Smooth muscle cell (in vitro differentiated cells): ENCODE measurements around the gene DGKG. TPM values are rescaled to one million over a fixed set of nuclear protein-coding genes. Genes with fewer than 3 reads are reported as not detected.
A peak's percentile ranks its signal among the peaks of the same experiment; 100 is the strongest.

Source experiments
- DNase-seq: peaks from one replicate; lab custom pipeline; 2025; ENCODE audit not compliant: unreplicated experiment; lab: John Stamatoyannopoulos, UW
- H2AFZ ChIP-seq: fragments of 200-600 bp; sonication (generic); 2 replicates; pipeline ENCODE4 v1.6.0; 2016; ENCODE audit warnings: antibody characterized with exemption, low read depth, mild to moderate bottlenecking
- H3F3A ChIP-seq: fragments of 200-600 bp; sonication (generic); 2 replicates; pipeline ENCODE4 v1.6.0; 2017; ENCODE audit warnings: antibody characterized with exemption, low read depth
- H3K27ac ChIP-seq: fragments of 200-600 bp; sonication (generic); 2 replicates; pipeline ENCODE4 v1.5.1; 2016; ENCODE audit warnings: low read depth, mild to moderate bottlenecking
- H3K27me3 ChIP-seq: fragments of 200-600 bp; sonication (generic); 2 replicates; pipeline ENCODE4 v1.6.1; 2016; ENCODE audit warnings: low read depth, mild to moderate bottlenecking
- H3K36me3 ChIP-seq: fragments of 200-600 bp; sonication (generic); 2 replicates; pipeline ENCODE4 v1.5.1; 2016; ENCODE audit warnings: low read depth
- H3K4me1 ChIP-seq: fragments of 200-600 bp; sonication (generic); 2 replicates; pipeline ENCODE4 v1.5.1; 2016; ENCODE audit warnings: low read depth
- H3K4me2 ChIP-seq: fragments of 200-600 bp; sonication (generic); 2 replicates; pipeline ENCODE4 v1.6.0; 2016; ENCODE audit warnings: mild to moderate bottlenecking
- H3K4me3 ChIP-seq: fragments of 200-600 bp; sonication (generic); 2 replicates; pipeline ENCODE4 v1.5.1; 2016; ENCODE audit warnings: mild to moderate bottlenecking
- H3K79me2 ChIP-seq: fragments of 200-600 bp; sonication (generic); 2 replicates; pipeline ENCODE4 v1.6.0; 2016; ENCODE audit warnings: low read depth, mild to moderate bottlenecking
- H3K9ac ChIP-seq: fragments of 200-600 bp; sonication (generic); 2 replicates; pipeline ENCODE4 v1.6.0; 2016; ENCODE audit warnings: low read depth
- H3K9me3 ChIP-seq: fragments of 200-600 bp; sonication (generic); replicated peaks from 2 replicates; pipeline ENCODE4 v1.5.1; 2016; ENCODE audit warnings: low read depth
- H4K20me1 ChIP-seq: fragments of 200-600 bp; sonication (generic); 2 replicates; pipeline ENCODE4 v1.6.0; 2016; ENCODE audit warnings: low read depth
- CTCF ChIP-seq: fragments of 200-600 bp; sonication (generic); IDR thresholded peaks from 2 replicates; pipeline ENCODE4 v1.5.1; 2017; ENCODE audit warnings: borderline replicate concordance, mild to moderate bottlenecking, antibody characterized with exemption; ENCODE audit not compliant: insufficient read depth, poor library complexity, severe bottlenecking
- WGBS: methylation state at CpG from one replicate; pipeline ENCODE4 v1.1.7; 2016; ENCODE audit warnings: low lambda C conversion rate; 5-methylcytosine and 5-hydroxymethylcytosine counted together
- polyA plus RNA-seq: library from polyadenylated mRNA; unstranded; fragments of >200 nt; fragmentation: Nextera tagmentation; extraction: Ambion mirVana; gene quantifications from 2 replicates; pipeline ENCODE4 v1.2.1, GENCODE V29; 2016
- total RNA-seq: library from RNA; depleted of rRNA; stranded (reverse); fragments of >200 nt; gene quantifications from 2 replicates; pipeline ENCODE4 v1.2.3, GENCODE V29; 2014

Gene DGKG
- total and polyA plus RNA-seq, 2 experiments from 2014 or later, result 0.64 TPM; not detected in 1

GRCh38 chr3:186217820-186218164, 144.2 kb downstream of the DGKG start:
- peak overlapping the region; percentile 9 for H3K4me2 ChIP-seq
- no peak for DNase-seq
- H3K79me2 ChIP-seq, result no peaks in the 10 kb centered on the region
- H4K20me1 ChIP-seq, result no peaks in the 10 kb centered on the region
- H3F3A ChIP-seq, result no peaks in the 10 kb centered on the region
- no peaks in the 10 kb centered on the region for H3K9me3 ChIP-seq
- H3K4me3 ChIP-seq, result no peak overlapping the region
- peaks cover 5% of the 10 kb centered on the region for H3K4me1 ChIP-seq
- no peaks in the 10 kb centered on the region for H3K27me3 ChIP-seq
- H2AFZ ChIP-seq, result no peak overlapping the region
- H3K36me3 ChIP-seq, result no peaks in the 10 kb centered on the region
- H3K9ac ChIP-seq, result no peak overlapping the region
- peak overlapping the region; percentile 42 for H3K27ac ChIP-seq
- 27% methylated on average over 1 of the region's 1 CpG for WGBS
- TF ChIP-seq CTCF, result no peak

GRCh38 chr3:186216900-186217819, 144.9 kb downstream of the DGKG start:
- DNase-seq, result no peak
- H4K20me1 ChIP-seq, result no peaks in the 10 kb centered on the region

GRCh38 chr3:186214670-186215069, 147.4 kb downstream of the DGKG start:
- H3K4me1 ChIP-seq, result peaks cover 19% of the 10 kb centered on the region
- 97% methylated on average over 2 of the region's 2 CpGs for WGBS
- no peaks in the 10 kb centered on the region for H3K79me2 ChIP-seq
- no peak overlapping the region for H3K4me2 ChIP-seq
- no peak for DNase-seq
- H3K36me3 ChIP-seq, result no peaks in the 10 kb centered on the region
- TF ChIP-seq CTCF, result no peak
- no peaks in the 10 kb centered on the region for H3K27me3 ChIP-seq
- H3K9me3 ChIP-seq, result no peaks in the 10 kb centered on the region
- no peak overlapping the region for H3K27ac ChIP-seq
- H4K20me1 ChIP-seq, result no peaks in the 10 kb centered on the region
- no peak overlapping the region for H2AFZ ChIP-seq
- H3K9ac ChIP-seq, result no peak overlapping the region
- H3F3A ChIP-seq, result peaks cover 2% of the 10 kb centered on the region
- H3K4me3 ChIP-seq, result no peak overlapping the region

More at GRCh38 chr3:186216900-186217819, 144.9 kb downstream of the DGKG start:
- H2AFZ ChIP-seq, result no peak overlapping the region
- no peak overlapping the region for H3K9ac ChIP-seq
- no peaks in the 10 kb centered on the region for H3K36me3 ChIP-seq
- H3K27ac ChIP-seq, result peak overlapping the region; percentile 42
- H3K4me3 ChIP-seq, result no peak overlapping the region
- WGBS, result 93% methylated on average over 4 of the region's 4 CpGs
- no peaks in the 10 kb centered on the region for H3F3A ChIP-seq
- H3K4me1 ChIP-seq, result peaks cover 5% of the 10 kb centered on the region
- no peaks in the 10 kb centered on the region for H3K79me2 ChIP-seq
- no peaks in the 10 kb centered on the region for H3K9me3 ChIP-seq
- no peak for TF ChIP-seq CTCF
- peak overlapping the region; percentile 9 for H3K4me2 ChIP-seq
- no peaks in the 10 kb centered on the region for H3K27me3 ChIP-seq

- DNase-seq, result no peak
- Histone ChIP-seq H2AFZ (no peak overlapping the region), H3K9me3 (no peaks in the 10 kb centered on the region)
Observed at GRCh38 chr3:186213946-186214345, 148.1 kb downstream of the DGKG start.

More at GRCh38 chr3:186213946-186214345, 148.1 kb downstream of the DGKG start:
- peaks cover 7% of the 10 kb centered on the region for H3F3A ChIP-seq
- H3K4me1 ChIP-seq, result peaks cover 23% of the 10 kb centered on the region
- H3K36me3 ChIP-seq, result no peaks in the 10 kb centered on the region
- no peak overlapping the region for H3K4me2 ChIP-seq
- no peaks in the 10 kb centered on the region for H3K79me2 ChIP-seq
- TF ChIP-seq CTCF, result no peak
- no peaks in the 10 kb centered on the region for H4K20me1 ChIP-seq
- WGBS, result 86% methylated on average over 4 of the region's 4 CpGs
- no peak overlapping the region for H3K9ac ChIP-seq
- no peaks in the 10 kb centered on the region for H3K27me3 ChIP-seq
- H3K4me3 ChIP-seq, result no peak overlapping the region
- H3K27ac ChIP-seq, result no peak overlapping the region
